SJCRH30 (cell line): ENCODE results near the gene ARMH4. TPM values are rescaled to one million over a fixed set of nuclear protein-coding genes. Genes with fewer than 3 reads are reported as not detected.

Experiments
- DNase-seq, 2 experiments: peaks; one replicate each; pipeline ENCODE4 v3.0.0-alpha.2; 2015 to 2020
- H3K27ac ChIP-seq: fragments of 250-450 bp; sonication (Bioruptor Pico); 2 replicates; pipeline ENCODE4 v1.5.1; 2020; ENCODE audit warnings: mild to moderate bottlenecking, moderate library complexity
- H3K27me3 ChIP-seq: fragments of 250-450 bp; sonication (Bioruptor Pico); 2 replicates; pipeline ENCODE4 v1.5.1; 2020; ENCODE audit warnings: mild to moderate bottlenecking, moderate library complexity
- H3K36me3 ChIP-seq: fragments of 250-450 bp; sonication (Bioruptor Pico); 2 replicates; pipeline ENCODE4 v1.5.1; 2020; ENCODE audit warnings: mild to moderate bottlenecking, moderate library complexity
- H3K4me1 ChIP-seq: fragments of 250-450 bp; sonication (Bioruptor Pico); 2 replicates; pipeline ENCODE4 v1.5.1; 2020; ENCODE audit warnings: mild to moderate bottlenecking, moderate library complexity
- H3K4me3 ChIP-seq: fragments of 250-450 bp; sonication (Bioruptor Pico); 2 replicates; pipeline ENCODE4 v1.5.1; 2020; ENCODE audit warnings: mild to moderate bottlenecking, moderate library complexity
- H3K9me3 ChIP-seq: fragments of 250-450 bp; sonication (Bioruptor Pico); replicated peaks from 2 replicates; pipeline ENCODE4 v1.5.1; 2020; ENCODE audit warnings: mild to moderate bottlenecking, moderate library complexity
- total RNA-seq: library from RNA; depleted of rRNA; stranded (reverse); fragments of >200 nt; shearing (Covaris generic); gene quantifications from 2 replicates; pipeline ENCODE4 v1.2.3, GENCODE V29; 2014; rRNA removed

Gene ARMH4
- total RNA-seq: 0.45 and 1.3 TPM in 2 replicates

GRCh38 chr14:58152014-58152857, at the start of gene ARMH4:
Gene ARMH4 (minus strand): TSS chr14:58152213. CDS start chr14:58139358, 12,855 bp downstream.
- Histone ChIP-seq H3K27ac (no peak within 1 kb of the TSS), H3K36me3 (no peaks in the 10 kb centered on the region), H3K9me3 (no peaks in the 10 kb centered on the region), H3K4me1 (no peaks in the 10 kb centered on the region), H3K27me3 (0 out of 2 replicates have a peak, but pooled peaks cover 6% of the 10 kb centered on the region), H3K4me3 (peak within 1 kb of the TSS; percentile 64)
- DNase-seq: peak; percentile 83 to 85

GRCh38 chr14:58200846-58201245, 48.8 kb upstream of the ARMH4 start:
- Histone ChIP-seq H3K4me3 (peak overlapping the region; percentile 98), H3K4me1 (no peaks in the 10 kb centered on the region), H3K36me3 (peaks cover 3% of the 10 kb centered on the region; the same call in 1 of the 2 replicates), H3K27ac (peak overlapping the region; percentile 93), H3K27me3 (no peaks in the 10 kb centered on the region), H3K9me3 (no peaks in the 10 kb centered on the region)
- DNase-seq: no peak

- no peak for DNase-seq
- peak overlapping the region; percentile 98 for H3K4me3 ChIP-seq
- H3K36me3 ChIP-seq: peaks cover 3% of the 10 kb centered on the region; the same call in 1 of the 2 replicates
- no peaks in the 10 kb centered on the region for H3K27me3 ChIP-seq
- no peaks in the 10 kb centered on the region for H3K9me3 ChIP-seq
- H3K27ac ChIP-seq: peak overlapping the region; percentile 93
- no peaks in the 10 kb centered on the region for H3K4me1 ChIP-seq
These were observed 48.4 kb upstream of the ARMH4 start for GRCh38 chr14:58200480-58200841.

GRCh38 chr14:58199726-58200479, 47.9 kb upstream of the ARMH4 start, which contains the start of gene ACTR10:
Gene ACTR10 (plus strand): TSS chr14:58200149. CDS start chr14:58200218, 69 bp downstream.
- Histone ChIP-seq H3K9me3 (no peaks in the 10 kb centered on the region), H3K27me3 (no peaks in the 10 kb centered on the region), H3K4me3 (peak within 1 kb of the TSS; percentile 98), H3K27ac (peak within 1 kb of the TSS; percentile 93), H3K4me1 (no peaks in the 10 kb centered on the region), H3K36me3 (peaks cover 3% of the 10 kb centered on the region; the same call in 1 of the 2 replicates)
- peak; percentile 87 to 88 for DNase-seq

- Histone ChIP-seq H3K4me1 (no peaks in the 10 kb centered on the region), H3K36me3 (no peaks in the 10 kb centered on the region), H3K27ac (no peak overlapping the region), H3K27me3 (no peaks in the 10 kb centered on the region), H3K9me3 (no peaks in the 10 kb centered on the region), H3K4me3 (no peak overlapping the region)
- no peak for DNase-seq
These were observed 46.1 kb upstream of the ARMH4 start for GRCh38 chr14:58198086-58198485.

- no peaks in the 10 kb centered on the region for H3K4me1 ChIP-seq
- no peaks in the 10 kb centered on the region for H3K27me3 ChIP-seq
- H3K27ac ChIP-seq: no peak overlapping the region
- no peaks in the 10 kb centered on the region for H3K9me3 ChIP-seq
- H3K4me3 ChIP-seq: no peak overlapping the region
- no peak for DNase-seq
- H3K36me3 ChIP-seq: no peaks in the 10 kb centered on the region
These were observed 44.2 kb upstream of the ARMH4 start for GRCh38 chr14:58196198-58196597.

- Histone ChIP-seq H3K36me3 (no peaks in the 10 kb centered on the region), H3K9me3 (no peaks in the 10 kb centered on the region)
- DNase-seq: no peak
These were observed 41.5 kb upstream of the ARMH4 start for GRCh38 chr14:58193542-58193941.

GRCh38 chr14:58191763-58192601, 40.0 kb upstream of the ARMH4 start:
- no peak overlapping the region for H3K27ac ChIP-seq
- H3K4me3 ChIP-seq: no peak overlapping the region
- H3K36me3 ChIP-seq: no peaks in the 10 kb centered on the region
- no peaks in the 10 kb centered on the region for H3K27me3 ChIP-seq
- no peaks in the 10 kb centered on the region for H3K9me3 ChIP-seq
- H3K4me1 ChIP-seq: no peaks in the 10 kb centered on the region
- no peak for DNase-seq

More at GRCh38 chr14:58193542-58193941, 41.5 kb upstream of the ARMH4 start:
- H3K4me1 ChIP-seq: no peaks in the 10 kb centered on the region
- no peak overlapping the region for H3K4me3 ChIP-seq
- no peak overlapping the region for H3K27ac ChIP-seq
- H3K27me3 ChIP-seq: no peaks in the 10 kb centered on the region

GRCh38 chr14:58189176-58189575, 37.2 kb upstream of the ARMH4 start:
- DNase-seq: no peak
- no peaks in the 10 kb centered on the region for H3K36me3 ChIP-seq

GRCh38 chr14:58177125-58177524, 25.1 kb upstream of the ARMH4 start:
- H3K27ac ChIP-seq: no peak overlapping the region
- H3K9me3 ChIP-seq: no peaks in the 10 kb centered on the region
- no peaks in the 10 kb centered on the region for H3K36me3 ChIP-seq
- DNase-seq: no peak
- H3K4me3 ChIP-seq: no peak overlapping the region
- H3K4me1 ChIP-seq: no peaks in the 10 kb centered on the region
- no peaks in the 10 kb centered on the region for H3K27me3 ChIP-seq

More at GRCh38 chr14:58189176-58189575, 37.2 kb upstream of the ARMH4 start:
- H3K27ac ChIP-seq: no peak overlapping the region
- H3K27me3 ChIP-seq: no peaks in the 10 kb centered on the region
- H3K4me3 ChIP-seq: no peak overlapping the region
- H3K4me1 ChIP-seq: no peaks in the 10 kb centered on the region
- H3K9me3 ChIP-seq: no peaks in the 10 kb centered on the region

- Histone ChIP-seq H3K27ac (peak overlapping the region; percentile 77), H3K4me3 (peak overlapping the region; percentile 22), H3K4me1 (peaks cover 5% of the 10 kb centered on the region), H3K9me3 (no peaks in the 10 kb centered on the region), H3K27me3 (no peaks in the 10 kb centered on the region), H3K36me3 (no peaks in the 10 kb centered on the region)
- peak; percentile 93 to 96 for DNase-seq
These were observed 19.1 kb upstream of the ARMH4 start for GRCh38 chr14:58171090-58171489.

- no peaks in the 10 kb centered on the region for H3K27me3 ChIP-seq
- no peak overlapping the region for H3K27ac ChIP-seq
- H3K9me3 ChIP-seq: no peaks in the 10 kb centered on the region
- H3K36me3 ChIP-seq: no peaks in the 10 kb centered on the region
- DNase-seq: no peak
- H3K4me1 ChIP-seq: peaks cover 5% of the 10 kb centered on the region
- no peak overlapping the region for H3K4me3 ChIP-seq
These were observed 15.9 kb upstream of the ARMH4 start for GRCh38 chr14:58167891-58168290.

- Histone ChIP-seq H3K27ac (no peak overlapping the region), H3K36me3 (no peaks in the 10 kb centered on the region), H3K4me1 (peaks cover 5% of the 10 kb centered on the region), H3K4me3 (no peak overlapping the region), H3K27me3 (no peaks in the 10 kb centered on the region), H3K9me3 (no peaks in the 10 kb centered on the region)
- DNase-seq: no peak
These were observed 15.0 kb upstream of the ARMH4 start for GRCh38 chr14:58167057-58167456.
